Coronary artery (tissue), 2 donors: ENCODE results near the gene BRI3BP.
A peak's percentile ranks its signal among the peaks of the same experiment; 100 is the strongest.

Experiments
- DNase-seq: peaks from one replicate; pipeline ENCODE4 v3.0.0-alpha.2; 2017; ENCODE audit warnings: low spot score
- H3K27ac ChIP-seq, 2 donors: fragments of 200-600 bp; sonication (generic); one replicate each; pipeline ENCODE4 v1.5.1; 2016 to 2019
- H3K4me3 ChIP-seq: fragments of 200-600 bp; sonication (generic); 2 replicates; pipeline ENCODE4 v1.5.1; 2016; ENCODE audit warnings: mild to moderate bottlenecking, moderate library complexity
- CTCF ChIP-seq: fragments of 200-600 bp; sonication (generic); IDR thresholded peaks from one replicate; pipeline ENCODE4 v1.5.1; 2019; ENCODE audit warnings: antibody characterized with exemption

BRI3BP gene

GRCh38 chr12:125032466-125033152, 39.2 kb downstream of the BRI3BP start:
- Histone ChIP-seq H3K27ac (no peak overlapping the region), H3K4me3 (no peak overlapping the region)
- no peak for DNase-seq
- no peak for TF ChIP-seq CTCF

GRCh38 chr12:125033288-125033687, 39.8 kb downstream of the BRI3BP start:
- no peak for DNase-seq
- H3K4me3 ChIP-seq: no peak overlapping the region
- TF ChIP-seq CTCF: no peak

GRCh38 chr12:125038976-125039625, 45.7 kb downstream of the BRI3BP start:
- H3K27ac ChIP-seq: no peak overlapping the region
- H3K4me3 ChIP-seq: no peak overlapping the region
- TF ChIP-seq CTCF: no peak
- no peak for DNase-seq

More at GRCh38 chr12:125033288-125033687, 39.8 kb downstream of the BRI3BP start:
- no peak overlapping the region for H3K27ac ChIP-seq

GRCh38 chr12:125049093-125049458, 55.6 kb downstream of the BRI3BP start:
- no peak for TF ChIP-seq CTCF
- Histone ChIP-seq H3K4me3 (peak overlapping the region; percentile 77), H3K27ac (peak overlapping the region in 1 of 2 donors; percentile 37)
- DNase-seq: no peak

GRCh38 chr12:125050446-125050845, 57.0 kb downstream of the BRI3BP start:
- no peak for DNase-seq
- H3K27ac ChIP-seq: no peak overlapping the region
- no peak overlapping the region for H3K4me3 ChIP-seq
- no peak for TF ChIP-seq CTCF

GRCh38 chr12:125050868-125051267, 57.4 kb downstream of the BRI3BP start:
- no peak overlapping the region for H3K4me3 ChIP-seq
- no peak overlapping the region for H3K27ac ChIP-seq
- no peak for DNase-seq
- TF ChIP-seq CTCF: no peak

- no peak for TF ChIP-seq CTCF
- Histone ChIP-seq H3K27ac (no peak overlapping the region), H3K4me3 (no peak overlapping the region)
- no peak for DNase-seq
Observed at GRCh38 chr12:125053821-125054220, 60.4 kb downstream of the BRI3BP start.
